Hepatocyte (in vitro differentiated cells): ENCODE measurements around the gene RRAGB. TPM values are rescaled to one million over a fixed set of nuclear protein-coding genes. Genes with fewer than 3 reads are reported as not detected.

Source experiments
- DNase-seq: peaks from one replicate; pipeline ENCODE4 v3.0.0-alpha.2; 2016; ENCODE audit warnings: low spot score
- H2AFZ ChIP-seq: fragments of 200-600 bp; sonication (generic); 2 replicates; pipeline ENCODE4 v1.6.0; 2016; ENCODE audit warnings: antibody characterized with exemption, mild to moderate bottlenecking
- H3K27ac ChIP-seq: fragments of 200-600 bp; sonication (generic); 2 replicates; pipeline ENCODE4 v1.5.1; 2016; ENCODE audit warnings: mild to moderate bottlenecking
- H3K27me3 ChIP-seq: fragments of 200-600 bp; sonication (generic); 2 replicates; pipeline ENCODE4 v1.6.1; 2016
- H3K36me3 ChIP-seq: fragments of 200-600 bp; sonication (generic); replicated peaks from 2 replicates; pipeline ENCODE4 v1.5.1; 2016; ENCODE audit warnings: low read depth; ENCODE audit not compliant: insufficient read depth
- H3K4me1 ChIP-seq: fragments of 200-600 bp; sonication (generic); 2 replicates; pipeline ENCODE4 v1.5.1; 2016; ENCODE audit warnings: mild to moderate bottlenecking, moderate library complexity; ENCODE audit not compliant: insufficient read depth
- H3K4me2 ChIP-seq: fragments of 200-600 bp; sonication (generic); 2 replicates; pipeline ENCODE4 v1.6.0; 2016
- H3K4me3 ChIP-seq: fragments of 200-600 bp; sonication (generic); 2 replicates; pipeline ENCODE4 v1.5.1; 2016; ENCODE audit warnings: mild to moderate bottlenecking
- H3K79me2 ChIP-seq: fragments of 200-600 bp; sonication (generic); 2 replicates; pipeline ENCODE4 v1.6.0; 2017; ENCODE audit warnings: mild to moderate bottlenecking
- H3K9me2 ChIP-seq: fragments of 200-600 bp; sonication (generic); replicated peaks from 2 replicates; pipeline ENCODE4 v1.6.0; 2017; ENCODE audit warnings: mild to moderate bottlenecking; ENCODE audit not compliant: insufficient read depth
- H3K9me3 ChIP-seq: fragments of 200-600 bp; sonication (generic); 2 replicates; pipeline ENCODE4 v1.5.1; 2016; ENCODE audit warnings: low read depth, mild to moderate bottlenecking
- H4K20me1 ChIP-seq: fragments of 200-600 bp; sonication (generic); 2 replicates; pipeline ENCODE4 v1.6.0; 2016; ENCODE audit warnings: mild to moderate bottlenecking; ENCODE audit not compliant: insufficient read depth, poor library complexity, severe bottlenecking
- EZH2 ChIP-seq: fragments of 200-600 bp; sonication (generic); IDR thresholded peaks from 2 replicates; pipeline ENCODE4 v1.6.1; 2016; ENCODE audit warnings: antibody characterized with exemption, mild to moderate bottlenecking, borderline replicate concordance
- EZH2phosphoT487 ChIP-seq: fragments of 200-600 bp; sonication (generic); IDR thresholded peaks from one replicate; pipeline ENCODE4 v1.6.1; 2018; ENCODE audit warnings: antibody characterized with exemption, mild to moderate bottlenecking, low read depth, moderate library complexity; ENCODE audit not compliant: unreplicated experiment, severe bottlenecking
- WGBS: methylation state at CpG from one replicate; pipeline ENCODE4 v1.1.6; 2016; ENCODE audit warnings: low lambda C conversion rate; ENCODE audit errors: missing lambda C conversion rate; 5-methylcytosine and 5-hydroxymethylcytosine counted together
- polyA plus RNA-seq: library from polyadenylated mRNA; unstranded; fragments of >200 nt; fragmentation: Nextera tagmentation; extraction: Ambion mirVana; gene quantifications from 2 replicates; pipeline ENCODE4 v1.2.1, GENCODE V29; 2016
- total RNA-seq: library from RNA; depleted of rRNA; stranded (reverse); fragments of >200 nt; gene quantifications from 2 replicates; pipeline ENCODE4 v1.2.3, GENCODE V29; 2014
- TF ChIP-seq, protein P1 (sequence below): fragments of 200-600 bp; sonication (generic); IDR thresholded peaks from 2 replicates; pipeline ENCODE4 v1.5.1; 2016; ENCODE audit warnings: antibody characterized with exemption, mild to moderate bottlenecking; ENCODE audit not compliant: poor library complexity

RRAGB gene
- total and polyA plus RNA-seq, 2 experiments from 2014 or later = 16.3 to 23.2 TPM

DNA sequence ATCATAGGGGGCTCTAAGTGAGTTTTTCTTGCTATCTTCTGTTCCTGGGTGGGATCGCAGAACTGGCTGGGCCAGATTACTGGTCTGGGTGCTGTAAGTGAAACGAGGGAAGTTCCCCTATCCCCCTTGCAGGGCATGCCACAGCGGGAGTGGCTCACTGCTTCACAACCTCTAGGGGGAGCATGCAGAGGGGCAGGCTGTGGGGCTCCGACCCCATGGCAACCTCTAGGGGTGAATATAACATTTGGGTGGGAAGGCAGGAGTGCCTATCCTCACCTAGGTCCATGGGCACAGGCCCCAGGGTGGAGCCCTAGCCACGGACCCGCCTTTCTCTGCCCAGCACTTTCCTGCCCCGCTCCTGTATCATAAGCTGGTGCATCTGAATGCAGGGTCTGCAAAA is 1.7 kb upstream of the RRAGB start:
- no peaks in the 10 kb centered on the region for H3K27me3 ChIP-seq
- H3K4me3 ChIP-seq = no peak overlapping the region
- H3K27ac ChIP-seq = no peak overlapping the region
- TF ChIP-seq EZH2phosphoT487 (no peak), EZH2 (no peak)
- TF ChIP-seq, protein P1, sequence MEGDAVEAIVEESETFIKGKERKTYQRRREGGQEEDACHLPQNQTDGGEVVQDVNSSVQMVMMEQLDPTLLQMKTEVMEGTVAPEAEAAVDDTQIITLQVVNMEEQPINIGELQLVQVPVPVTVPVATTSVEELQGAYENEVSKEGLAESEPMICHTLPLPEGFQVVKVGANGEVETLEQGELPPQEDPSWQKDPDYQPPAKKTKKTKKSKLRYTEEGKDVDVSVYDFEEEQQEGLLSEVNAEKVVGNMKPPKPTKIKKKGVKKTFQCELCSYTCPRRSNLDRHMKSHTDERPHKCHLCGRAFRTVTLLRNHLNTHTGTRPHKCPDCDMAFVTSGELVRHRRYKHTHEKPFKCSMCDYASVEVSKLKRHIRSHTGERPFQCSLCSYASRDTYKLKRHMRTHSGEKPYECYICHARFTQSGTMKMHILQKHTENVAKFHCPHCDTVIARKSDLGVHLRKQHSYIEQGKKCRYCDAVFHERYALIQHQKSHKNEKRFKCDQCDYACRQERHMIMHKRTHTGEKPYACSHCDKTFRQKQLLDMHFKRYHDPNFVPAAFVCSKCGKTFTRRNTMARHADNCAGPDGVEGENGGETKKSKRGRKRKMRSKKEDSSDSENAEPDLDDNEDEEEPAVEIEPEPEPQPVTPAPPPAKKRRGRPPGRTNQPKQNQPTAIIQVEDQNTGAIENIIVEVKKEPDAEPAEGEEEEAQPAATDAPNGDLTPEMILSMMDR = no peak
- 70% methylated on average over 7 of the region's 7 CpGs for WGBS
- peaks cover 6% of the 10 kb centered on the region for H3K4me1 ChIP-seq
- H3K4me2 ChIP-seq = no peak overlapping the region
- H3K79me2 ChIP-seq = peaks cover 18% of the 10 kb centered on the region
- H2AFZ ChIP-seq = no peak overlapping the region
- H4K20me1 ChIP-seq = no peaks in the 10 kb centered on the region
- no peaks in the 10 kb centered on the region for H3K36me3 ChIP-seq
- DNase-seq = no peak
- no peaks in the 10 kb centered on the region for H3K9me3 ChIP-seq
- no peaks in the 10 kb centered on the region for H3K9me2 ChIP-seq

DNA sequence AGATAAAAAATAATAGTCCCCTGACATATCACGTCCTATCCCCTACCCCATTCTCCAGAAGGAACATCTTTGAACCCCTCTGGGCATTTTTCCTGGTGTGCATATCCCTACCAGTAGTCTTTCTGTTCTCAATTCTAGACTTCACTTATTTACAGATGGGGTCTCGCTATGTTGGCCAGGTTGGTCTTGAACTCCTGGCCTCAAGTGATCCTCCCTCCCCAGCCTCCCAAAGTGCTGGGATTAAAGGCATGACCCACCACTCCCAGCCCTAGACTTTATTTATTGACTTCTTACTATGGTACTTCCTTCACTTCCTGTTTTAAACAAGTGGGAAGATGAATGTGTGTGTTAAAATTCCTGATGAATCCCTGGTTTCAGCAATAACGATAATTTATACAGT is 612 bp upstream of the RRAGB start:
- no peaks in the 10 kb centered on the region for H4K20me1 ChIP-seq
- H3K9me3 ChIP-seq = no peaks in the 10 kb centered on the region
- H3K36me3 ChIP-seq = no peaks in the 10 kb centered on the region
- H3K4me3 ChIP-seq = no peak overlapping the region
- TF ChIP-seq, protein P1 = no peak
- TF ChIP-seq EZH2 (no peak), EZH2phosphoT487 (no peak)
- H3K9me2 ChIP-seq = no peaks in the 10 kb centered on the region
- H3K27me3 ChIP-seq = no peaks in the 10 kb centered on the region
- H3K79me2 ChIP-seq = peaks cover 18% of the 10 kb centered on the region
- peak overlapping the region; percentile 58 for H3K27ac ChIP-seq
- H3K4me1 ChIP-seq = peaks cover 6% of the 10 kb centered on the region
- 54% methylated on average over 3 of the region's 3 CpGs for WGBS
- peak overlapping the region; percentile 66 for H3K4me2 ChIP-seq
- H2AFZ ChIP-seq = peak overlapping the region; percentile 43
- DNase-seq = no peak

DNA sequence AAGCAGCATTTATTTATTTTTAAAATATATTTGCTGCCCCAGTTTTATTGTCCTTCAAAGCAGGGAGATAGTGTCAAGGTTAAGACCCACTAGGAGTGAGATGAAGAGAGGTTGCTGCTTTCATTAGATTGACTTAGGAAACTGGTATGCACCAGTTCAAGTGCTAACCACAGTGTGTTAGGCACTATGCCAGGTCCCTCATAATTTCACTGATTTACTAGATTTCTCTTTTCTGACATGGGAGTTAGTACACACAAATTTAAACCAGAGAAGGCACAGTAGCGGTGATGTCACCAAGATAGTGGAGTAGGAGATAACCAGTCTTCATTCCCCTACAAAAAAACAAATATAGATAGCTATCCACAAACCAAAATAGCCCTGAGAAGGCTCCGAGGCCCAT is 14.3 kb downstream of the RRAGB start:
- Histone ChIP-seq H2AFZ (no peak overlapping the region), H3K4me1 (no peaks in the 10 kb centered on the region), H3K27ac (no peak overlapping the region), H4K20me1 (no peaks in the 10 kb centered on the region), H3K9me3 (no peaks in the 10 kb centered on the region), H3K36me3 (peaks cover 3% of the 10 kb centered on the region), H3K4me2 (no peak overlapping the region), H3K79me2 (no peaks in the 10 kb centered on the region), H3K27me3 (no peaks in the 10 kb centered on the region), H3K9me2 (no peaks in the 10 kb centered on the region), H3K4me3 (no peak overlapping the region)
- 55% methylated on average over 2 of the region's 2 CpGs for WGBS
- TF ChIP-seq EZH2 (no peak), EZH2phosphoT487 (no peak)
- TF ChIP-seq, protein P1 = no peak
- DNase-seq = no peak

DNA sequence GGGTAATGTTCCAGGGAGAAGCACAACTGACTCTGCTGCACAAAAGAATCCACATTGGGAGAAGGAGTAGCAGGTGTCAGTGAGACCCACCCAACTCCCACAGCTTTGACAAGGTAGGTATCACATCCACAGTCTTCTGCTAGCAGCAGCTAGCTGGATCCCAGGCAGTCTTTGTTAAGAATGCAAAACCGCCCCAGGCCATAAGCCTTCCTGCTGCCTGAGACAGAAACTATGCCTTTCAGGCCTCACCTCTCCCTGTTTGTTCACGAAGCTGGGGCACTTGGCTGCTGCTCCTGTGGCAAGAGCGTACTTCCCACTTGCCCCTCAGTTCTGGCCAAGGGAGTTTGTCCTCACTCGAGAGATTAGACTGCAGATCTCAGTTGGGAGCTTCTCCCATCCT is 21.4 kb downstream of the RRAGB start:
- H3K27ac ChIP-seq = no peak overlapping the region
- WGBS = 57% methylated on average over 4 of the region's 4 CpGs
- no peaks in the 10 kb centered on the region for H4K20me1 ChIP-seq
- no peak overlapping the region for H3K4me2 ChIP-seq
- TF ChIP-seq EZH2 (no peak), EZH2phosphoT487 (no peak)
- TF ChIP-seq, protein P1 = no peak
- H3K36me3 ChIP-seq = no peaks in the 10 kb centered on the region
- H3K9me3 ChIP-seq = no peaks in the 10 kb centered on the region
- no peaks in the 10 kb centered on the region for H3K27me3 ChIP-seq
- no peak overlapping the region for H3K4me3 ChIP-seq
- H2AFZ ChIP-seq = no peak overlapping the region
- H3K9me2 ChIP-seq = no peaks in the 10 kb centered on the region
- H3K4me1 ChIP-seq = no peaks in the 10 kb centered on the region
- no peak for DNase-seq
- no peaks in the 10 kb centered on the region for H3K79me2 ChIP-seq
